ENCODE measurements around the gene RASSF4.

The RASSF4 gene

DNA sequence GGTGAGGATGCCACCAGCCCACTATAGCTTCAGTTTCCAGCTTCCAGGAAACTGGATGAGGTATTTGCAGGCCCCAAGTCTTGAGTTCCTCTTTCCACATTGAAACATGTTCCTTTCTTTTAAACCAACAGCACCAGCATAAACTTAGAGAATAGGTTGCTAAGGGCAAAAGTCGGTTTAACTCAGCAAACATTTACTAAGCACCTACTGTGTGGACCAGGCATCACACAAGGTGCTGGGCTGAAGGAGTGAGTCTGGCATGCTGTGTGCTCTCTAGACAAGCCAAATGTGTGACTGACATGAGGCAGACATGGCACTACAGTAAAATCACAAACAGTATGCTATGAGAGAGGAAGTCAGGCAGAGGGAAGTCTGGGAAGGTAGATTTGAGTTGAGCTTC is 11.0 kb upstream of the RASSF4 start:
- DNase-seq: no peak

DNA sequence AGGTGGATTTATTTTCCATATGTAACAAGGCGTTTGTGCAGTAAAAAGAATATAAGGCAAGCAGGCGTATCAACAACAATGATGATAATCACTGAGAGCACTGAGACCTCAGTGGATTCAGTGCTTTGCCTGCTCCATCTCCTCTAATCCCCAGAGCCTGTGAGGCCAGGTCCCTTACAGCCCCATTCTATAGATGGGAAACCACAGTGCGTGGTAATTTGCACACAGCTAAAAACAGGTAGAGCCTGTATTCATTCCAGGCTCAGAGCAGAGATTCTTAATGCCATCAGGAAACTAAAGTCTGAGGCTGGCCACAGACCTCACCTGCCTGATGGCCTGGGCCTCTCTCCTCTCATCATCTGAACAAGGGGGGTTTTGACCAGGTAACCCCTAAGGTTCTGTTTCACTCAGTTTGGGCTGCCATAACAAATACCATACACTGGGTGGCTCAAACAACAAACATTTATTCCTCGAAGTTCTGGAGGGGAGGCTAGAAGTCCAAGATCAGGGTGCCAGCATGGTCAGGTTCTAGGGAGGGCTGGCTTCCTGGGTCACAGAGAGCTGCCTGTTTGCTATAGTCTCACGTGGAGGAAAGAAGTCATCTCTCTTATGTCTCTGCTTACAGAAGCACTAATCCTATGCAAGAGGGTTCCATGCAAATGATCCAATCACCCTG is 10.3 kb upstream of the RASSF4 start:
- DNase-seq: no peak

DNA sequence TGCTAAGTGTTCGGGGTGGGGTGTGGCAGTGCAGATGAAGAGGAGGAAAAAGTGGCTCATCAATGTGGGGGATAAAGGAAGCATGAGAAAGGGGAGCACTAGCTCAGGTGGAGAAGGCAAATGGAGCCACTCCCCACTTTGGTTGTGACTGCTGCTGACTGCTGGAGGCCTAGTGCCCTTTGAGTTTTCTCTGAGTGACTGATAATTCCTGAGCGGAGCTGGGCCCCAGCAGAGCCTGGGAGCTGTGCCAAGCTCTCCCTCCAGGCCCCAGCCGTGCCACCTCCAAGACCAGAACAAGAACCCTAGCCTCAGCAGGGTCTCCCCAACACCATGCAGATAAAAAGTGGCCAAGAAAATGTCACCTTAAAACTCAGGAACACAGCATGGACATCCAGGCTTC is 9.7 kb upstream of the RASSF4 start:
- DNase-seq: no peak

DNA sequence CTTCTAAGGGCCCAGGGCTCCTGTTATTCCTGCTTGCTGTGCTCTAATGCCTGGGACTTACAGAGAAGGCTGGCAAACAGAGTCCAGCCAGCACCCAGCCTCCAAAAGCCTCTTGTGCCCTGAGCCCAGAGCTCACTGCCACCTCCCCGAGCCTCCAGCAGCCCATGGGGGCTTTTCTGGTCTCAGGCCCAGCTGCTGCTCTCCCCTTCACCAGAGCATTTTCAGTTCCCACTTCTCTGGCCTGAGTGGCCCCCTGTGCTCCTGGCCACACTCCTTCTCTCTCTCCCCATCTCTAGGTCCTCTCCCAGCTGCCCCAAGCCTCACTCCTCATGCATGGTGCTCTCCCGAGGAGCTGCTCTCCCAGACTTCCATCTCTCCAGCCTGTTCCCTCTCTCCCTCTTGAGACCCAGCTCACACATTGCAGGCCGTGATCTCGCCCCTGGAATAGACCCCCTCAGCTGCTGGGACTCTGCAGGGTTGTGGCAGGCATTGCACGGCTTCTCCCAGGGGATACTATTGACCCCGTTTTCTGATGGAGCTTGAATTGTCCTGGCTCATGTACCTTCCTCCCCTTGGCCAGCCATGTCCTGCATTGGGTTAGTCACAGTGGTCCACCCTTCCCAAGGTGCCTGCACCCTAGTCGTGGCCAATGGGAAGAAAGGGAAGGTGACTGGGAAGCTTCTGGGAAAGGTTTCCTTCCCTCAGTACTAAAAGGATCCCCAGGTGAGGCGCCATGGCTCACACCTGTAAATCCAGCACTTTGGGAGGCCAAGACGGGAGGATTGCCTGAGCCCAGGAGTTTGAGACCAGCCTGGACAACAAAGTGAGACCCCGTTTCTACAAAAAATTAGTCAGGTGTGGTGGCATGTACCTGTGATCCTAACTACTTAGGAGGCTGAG is 9.0 kb upstream of the RASSF4 start:
- no peak for DNase-seq

DNA sequence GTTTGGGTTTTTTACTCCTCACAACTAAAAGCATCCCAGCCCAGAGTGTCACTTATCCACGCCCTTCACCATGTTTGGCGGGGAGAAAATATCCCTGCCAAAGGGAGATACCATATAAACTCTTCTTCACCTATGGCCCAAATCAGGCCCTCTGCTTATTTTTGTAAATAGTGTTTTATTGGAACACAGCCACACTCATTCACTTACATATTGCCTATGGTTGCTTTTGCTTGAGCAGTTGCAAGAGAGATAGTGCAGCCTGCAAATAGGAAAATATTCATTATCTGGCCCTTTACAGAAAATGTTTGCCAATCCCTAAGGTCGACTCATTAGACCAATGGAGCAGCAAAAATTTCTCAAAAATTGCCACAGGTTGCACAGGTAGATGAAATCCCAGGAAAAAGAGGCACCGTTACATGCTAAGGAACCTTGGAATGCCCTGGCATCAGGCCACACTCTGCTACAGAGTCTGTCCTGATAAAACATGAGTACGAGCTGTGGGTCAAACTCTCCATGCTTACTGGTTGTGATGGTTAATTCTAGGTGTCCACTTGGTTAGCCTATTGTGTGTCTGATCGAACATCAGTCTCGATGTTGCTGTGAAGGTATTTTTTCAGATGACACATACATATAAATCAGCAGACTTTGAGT is 7.9 kb upstream of the RASSF4 start:
- no peak for DNase-seq

DNA sequence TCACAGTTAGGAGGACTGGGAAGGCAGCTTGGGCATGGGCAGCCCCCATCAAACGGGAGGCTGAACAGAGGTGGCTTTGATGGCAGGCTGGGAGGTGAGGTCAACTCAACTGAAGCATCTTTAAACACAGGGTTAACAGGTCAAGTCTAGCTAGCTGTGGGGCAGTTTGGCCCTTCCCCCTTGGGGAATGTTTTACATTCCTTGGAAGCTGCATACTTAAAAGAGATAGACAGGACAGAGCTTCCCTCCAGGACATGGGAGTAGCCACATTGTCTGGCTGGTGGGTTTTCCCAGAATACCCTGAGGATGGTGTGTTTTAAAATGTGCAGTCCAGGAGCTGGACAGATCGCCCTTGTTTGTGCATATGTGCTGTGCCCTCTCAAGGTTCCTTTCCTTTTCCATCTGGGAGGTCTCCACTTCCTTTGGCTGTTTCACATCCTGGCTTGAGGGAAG is 6.8 kb upstream of the RASSF4 start:
- no peak for DNase-seq

DNA sequence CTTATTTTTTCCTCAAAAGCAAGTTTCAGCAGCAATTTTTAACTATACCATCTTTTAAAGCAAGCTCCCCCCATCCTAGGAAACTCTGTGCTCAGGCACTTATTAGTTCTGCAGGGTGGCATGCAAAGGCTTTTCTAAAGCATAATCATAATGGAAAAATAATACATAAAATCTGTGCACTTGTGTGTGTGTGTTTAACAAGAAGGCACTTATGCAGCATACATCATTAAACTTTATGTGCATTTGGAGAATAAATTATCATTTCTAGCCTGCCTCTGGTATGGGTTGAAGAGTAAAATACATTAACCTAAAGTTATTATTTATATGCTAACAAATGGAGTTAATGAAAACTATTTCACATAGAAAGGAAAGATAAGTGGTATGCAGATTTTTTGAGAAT is 5.6 kb upstream of the RASSF4 start:
- DNase-seq: no peak

DNA sequence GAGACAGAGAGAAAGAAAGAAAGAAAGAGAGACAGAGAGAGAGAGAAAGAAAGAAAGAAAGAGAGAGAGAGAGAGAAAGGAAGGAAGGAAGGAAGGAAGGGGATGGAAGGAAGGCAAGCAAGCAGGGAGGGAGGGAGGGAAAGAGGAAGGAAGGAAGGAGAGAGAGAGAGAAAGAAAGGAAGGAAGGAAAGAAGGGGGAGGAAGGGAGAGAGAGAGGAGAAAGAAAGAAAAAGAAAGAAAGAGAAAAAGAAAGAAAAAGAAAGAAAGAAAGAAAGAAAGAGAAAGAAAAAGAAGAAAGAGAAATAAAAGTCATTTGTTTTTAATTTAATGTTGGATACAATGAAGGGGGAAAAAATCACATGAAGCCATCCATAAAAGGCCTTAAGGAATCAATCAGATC is 4.6 kb upstream of the RASSF4 start:
- DNase-seq: no peak

DNA sequence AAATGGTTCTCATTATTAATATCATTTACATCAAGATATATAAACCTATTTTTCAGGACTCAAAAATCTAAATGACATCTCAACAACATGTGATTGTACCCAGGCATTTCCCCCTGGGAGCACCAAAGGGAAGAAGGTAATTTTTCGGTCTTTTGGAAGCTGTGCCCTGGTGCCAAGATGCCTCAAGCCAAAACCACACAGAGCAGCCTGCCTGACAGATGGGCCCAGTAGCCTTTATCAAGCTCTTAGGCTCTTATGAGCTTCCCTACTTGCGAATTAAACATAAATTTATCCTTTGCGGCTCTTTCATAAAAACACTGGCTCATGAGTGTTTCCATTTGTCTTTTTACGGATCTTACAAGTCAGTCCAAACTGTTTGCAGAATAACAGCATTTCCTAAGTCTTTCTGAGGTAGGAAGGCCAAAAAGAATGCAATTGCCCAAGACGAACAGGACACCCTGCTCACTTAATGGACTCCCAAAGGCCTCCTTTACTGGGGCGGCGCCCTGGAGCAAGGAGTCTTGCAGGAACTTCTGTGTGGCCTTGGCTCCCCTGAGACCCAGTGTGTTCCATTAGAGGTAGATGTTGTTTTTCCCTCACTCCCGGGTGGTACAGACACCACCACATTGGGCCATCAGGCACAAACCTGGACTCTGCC is 4.1 kb upstream of the RASSF4 start:
- peak in 1 of 5 donors; percentile 0 for DNase-seq

DNA sequence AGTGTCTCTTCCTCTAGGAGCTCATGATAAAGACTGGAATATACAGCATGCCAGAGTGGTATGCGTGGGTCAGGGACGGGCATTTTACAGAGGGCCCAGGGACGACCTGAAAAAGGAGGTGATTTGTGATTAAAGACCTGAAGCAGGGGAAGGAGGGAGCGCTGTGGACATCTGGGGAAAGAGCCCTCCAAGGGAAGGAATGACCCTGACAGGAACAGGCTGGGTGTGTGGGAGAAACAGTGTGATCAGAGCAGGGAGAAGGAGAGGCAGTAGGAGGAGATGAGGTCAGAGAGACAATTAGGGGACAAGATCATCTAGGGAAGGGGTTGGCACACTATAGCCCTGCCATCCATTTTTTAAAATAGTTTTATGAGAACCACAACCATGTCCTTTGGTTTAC is 3.4 kb upstream of the RASSF4 start:
- DNase-seq: no peak

DNA sequence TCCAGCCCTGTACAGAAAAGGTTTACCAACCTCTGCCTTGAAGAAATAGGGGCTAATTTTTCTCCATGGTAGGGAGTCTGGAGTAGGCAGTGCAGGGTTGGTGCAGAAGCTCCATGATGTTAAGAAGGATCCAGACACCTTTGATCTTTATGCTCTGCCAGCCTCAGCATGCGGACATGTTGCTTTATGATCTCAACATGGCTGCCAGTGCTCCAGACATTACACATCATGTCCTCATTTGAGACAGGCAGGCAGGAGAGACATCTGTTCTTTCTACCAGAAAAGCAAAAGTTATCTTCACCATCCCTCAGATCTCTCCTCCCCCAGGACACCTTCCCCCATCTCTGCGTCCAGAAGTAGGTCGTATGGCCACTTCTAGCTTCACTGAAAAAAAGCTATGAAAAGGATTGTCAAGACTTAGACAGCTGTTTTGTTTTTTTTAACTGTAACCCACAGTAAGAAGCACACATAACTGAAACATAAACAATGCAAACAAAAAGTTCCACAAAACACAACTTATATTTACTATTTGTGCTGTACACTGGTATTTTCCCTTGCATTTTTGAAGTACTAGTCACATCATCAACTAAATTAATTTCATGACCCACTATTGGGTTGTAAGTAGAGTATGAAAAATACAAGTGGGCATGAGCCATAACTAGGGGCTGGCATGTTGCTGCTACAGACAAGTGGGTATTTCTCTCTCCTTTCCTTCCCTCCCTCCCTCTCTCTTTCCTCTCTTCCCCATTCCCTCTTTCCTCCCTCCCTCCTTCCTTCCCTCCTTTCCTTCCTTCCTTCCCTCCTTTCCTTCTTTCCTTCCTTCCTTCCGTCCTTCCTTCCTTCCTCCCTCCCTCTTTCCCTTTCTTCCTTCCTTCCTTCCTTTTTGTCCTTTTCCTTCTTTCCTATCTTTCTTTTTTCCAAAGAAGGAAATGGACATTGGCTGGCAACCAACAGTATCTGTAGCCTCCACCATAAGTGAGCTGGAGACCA is 2.6 kb upstream of the RASSF4 start:
- DNase-seq: no peak

DNA sequence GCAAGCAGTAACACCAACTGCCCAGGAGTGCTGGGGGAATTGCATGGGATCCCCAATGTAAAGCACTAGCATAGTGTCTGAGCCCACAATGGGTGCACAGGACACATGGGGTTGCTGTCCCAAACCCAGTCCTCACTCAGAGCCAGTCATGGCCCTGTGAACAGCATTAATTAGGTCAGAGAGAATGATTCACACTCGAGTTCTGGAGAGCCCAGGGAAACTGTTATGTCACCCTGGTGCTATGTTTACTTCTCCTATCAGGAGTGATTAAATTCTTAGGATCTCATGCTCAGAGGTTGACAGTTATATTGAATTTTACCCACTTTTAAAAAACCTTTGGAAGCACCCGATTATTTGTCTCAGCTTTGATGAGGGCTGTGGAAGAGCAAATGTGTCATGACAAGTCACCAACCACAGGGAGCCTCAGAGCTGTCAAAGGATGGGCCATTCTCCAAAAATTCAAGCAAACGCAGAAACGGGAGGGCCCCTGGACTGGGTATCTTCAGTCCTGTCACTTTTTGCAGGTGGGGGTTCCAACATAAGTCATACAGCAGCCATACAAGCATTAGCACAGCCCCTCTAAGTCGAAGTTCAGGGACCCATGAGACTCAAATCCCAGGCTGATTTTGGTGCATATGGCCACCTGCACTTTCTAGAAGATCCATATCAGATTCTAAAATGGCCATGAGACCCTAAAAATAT is 1.3 kb upstream of the RASSF4 start:
- DNase-seq: no peak

DNA sequence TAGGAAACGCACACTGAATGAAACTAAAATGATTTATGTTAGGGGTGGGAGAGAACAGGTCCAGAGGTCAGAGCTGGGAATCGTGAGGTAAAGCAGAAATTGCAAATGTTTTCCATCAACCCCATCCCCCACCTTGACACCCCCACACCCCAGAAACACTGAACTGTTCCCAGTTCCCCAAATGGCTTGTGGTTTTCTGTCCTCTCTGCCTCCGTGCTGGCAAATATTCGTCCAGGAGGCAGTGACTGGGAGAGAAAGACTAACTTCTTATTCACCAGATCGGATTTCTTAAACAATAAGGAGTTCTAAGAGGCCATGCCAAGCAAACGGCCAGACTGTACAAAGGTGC is 730 bp upstream of the RASSF4 start:
- DNase-seq: no peak

DNA sequence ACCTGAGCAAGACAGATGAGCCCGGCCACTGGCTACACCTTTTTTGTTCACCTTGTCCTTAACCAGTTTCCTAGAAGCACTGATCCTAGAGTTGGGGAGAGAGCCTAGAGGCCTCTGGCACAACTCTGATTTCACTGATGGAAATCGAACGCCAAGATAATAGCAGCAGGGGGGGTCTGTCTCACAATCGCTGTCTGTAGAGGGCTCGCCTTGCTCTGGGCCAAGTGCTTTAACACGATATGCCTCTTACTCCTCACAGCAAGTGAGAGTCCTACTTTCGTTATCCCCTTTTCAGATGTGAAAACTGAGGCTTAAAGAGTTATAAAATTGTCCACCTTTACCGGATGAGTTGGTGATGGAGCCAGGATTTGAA is 472 bp downstream of the RASSF4 start:
- no peak for DNase-seq

DNA sequence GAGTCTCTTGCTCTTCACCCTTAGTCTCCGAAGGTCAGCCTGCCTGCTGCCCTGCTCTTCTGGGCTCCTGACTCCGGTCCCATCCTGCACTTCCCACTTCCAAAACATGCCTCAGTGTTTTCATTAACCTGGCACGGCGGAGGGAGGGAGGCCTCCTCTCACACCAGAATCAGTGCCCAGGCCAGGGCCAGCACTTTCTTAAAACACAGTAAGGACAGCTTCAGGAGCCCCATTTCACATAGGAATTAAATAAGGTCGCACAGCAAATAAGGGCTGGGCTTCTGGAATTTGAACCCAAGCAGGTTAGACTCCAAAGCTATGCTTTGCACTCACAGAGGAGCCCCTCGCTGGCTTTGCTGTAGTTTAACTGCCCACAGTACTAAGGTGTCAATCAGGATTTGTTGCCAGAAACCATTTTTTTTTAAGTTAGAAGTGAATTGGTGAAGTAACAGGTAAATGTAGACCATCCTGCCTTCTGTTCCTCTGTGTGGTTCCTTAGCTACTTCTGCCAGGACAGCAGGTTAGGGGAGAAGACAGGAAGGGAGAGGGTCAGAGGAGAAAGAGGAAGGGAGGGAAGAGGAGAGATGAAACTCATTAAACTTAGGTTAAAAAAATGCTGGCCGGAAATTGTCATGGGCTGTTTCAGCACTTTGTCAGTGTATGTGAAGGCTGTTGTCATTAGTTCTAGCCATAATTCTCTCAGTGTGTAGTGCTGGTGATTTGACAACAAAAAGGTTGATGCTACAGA is 1.1 kb downstream of the RASSF4 start:
- DNase-seq: no peak

DNA sequence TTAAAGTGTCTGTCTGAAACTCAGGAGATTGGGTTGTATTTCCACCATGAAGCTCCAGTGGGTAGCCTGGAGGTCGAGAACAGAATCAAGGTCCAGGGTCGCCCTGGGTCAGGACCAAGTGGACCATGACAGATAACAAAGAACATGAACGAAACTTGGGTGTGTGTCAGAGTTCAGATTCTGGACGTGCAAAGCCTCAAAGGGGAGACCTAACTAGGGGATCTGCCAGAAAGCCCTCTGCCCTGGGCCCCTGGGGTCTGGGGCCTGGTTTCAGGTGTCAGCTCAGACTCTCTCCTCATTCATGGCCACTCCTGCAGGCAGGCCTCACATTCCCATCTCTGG is 1.6 kb downstream of the RASSF4 start:
- DNase-seq: no peak

DNA sequence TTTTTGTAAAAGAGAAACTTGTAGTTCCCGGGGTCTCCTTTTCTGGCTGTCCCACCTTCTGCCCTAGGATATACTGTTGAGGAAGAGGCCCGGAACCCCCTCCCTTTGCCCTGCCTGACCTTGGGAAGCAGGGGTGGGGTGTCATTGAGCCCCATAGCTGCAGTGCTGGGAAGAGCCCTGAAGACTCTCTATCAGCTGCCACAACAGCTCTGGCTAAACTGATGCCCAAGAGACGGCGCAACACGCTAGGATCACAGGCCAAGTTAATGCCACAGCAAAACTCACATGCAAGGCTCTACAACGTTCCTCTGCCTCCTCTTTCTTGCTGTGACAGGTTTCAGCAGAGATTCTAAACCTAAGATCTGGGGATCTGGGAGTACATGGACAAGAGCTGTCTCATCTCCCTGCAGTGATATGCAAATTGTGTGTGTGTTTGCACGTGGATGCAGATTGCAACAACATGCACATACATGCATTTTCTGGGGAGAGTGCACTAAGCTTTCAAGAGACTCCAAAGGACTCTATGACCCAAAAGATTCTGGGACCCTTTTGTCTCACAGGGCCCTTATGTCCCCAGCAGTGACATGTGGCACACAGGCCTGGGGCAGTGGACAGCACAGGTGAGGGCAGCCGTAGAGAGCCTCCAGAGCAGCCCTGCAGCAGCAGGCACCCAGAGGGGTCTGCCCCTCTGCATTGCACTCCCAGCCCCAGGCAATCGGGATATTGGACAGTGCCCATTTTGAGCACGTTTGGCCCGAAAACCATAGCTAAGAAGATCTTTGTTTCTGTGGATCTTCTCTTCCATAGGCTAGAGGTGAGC is 2.5 kb downstream of the RASSF4 start:
- DNase-seq: no peak

DNA sequence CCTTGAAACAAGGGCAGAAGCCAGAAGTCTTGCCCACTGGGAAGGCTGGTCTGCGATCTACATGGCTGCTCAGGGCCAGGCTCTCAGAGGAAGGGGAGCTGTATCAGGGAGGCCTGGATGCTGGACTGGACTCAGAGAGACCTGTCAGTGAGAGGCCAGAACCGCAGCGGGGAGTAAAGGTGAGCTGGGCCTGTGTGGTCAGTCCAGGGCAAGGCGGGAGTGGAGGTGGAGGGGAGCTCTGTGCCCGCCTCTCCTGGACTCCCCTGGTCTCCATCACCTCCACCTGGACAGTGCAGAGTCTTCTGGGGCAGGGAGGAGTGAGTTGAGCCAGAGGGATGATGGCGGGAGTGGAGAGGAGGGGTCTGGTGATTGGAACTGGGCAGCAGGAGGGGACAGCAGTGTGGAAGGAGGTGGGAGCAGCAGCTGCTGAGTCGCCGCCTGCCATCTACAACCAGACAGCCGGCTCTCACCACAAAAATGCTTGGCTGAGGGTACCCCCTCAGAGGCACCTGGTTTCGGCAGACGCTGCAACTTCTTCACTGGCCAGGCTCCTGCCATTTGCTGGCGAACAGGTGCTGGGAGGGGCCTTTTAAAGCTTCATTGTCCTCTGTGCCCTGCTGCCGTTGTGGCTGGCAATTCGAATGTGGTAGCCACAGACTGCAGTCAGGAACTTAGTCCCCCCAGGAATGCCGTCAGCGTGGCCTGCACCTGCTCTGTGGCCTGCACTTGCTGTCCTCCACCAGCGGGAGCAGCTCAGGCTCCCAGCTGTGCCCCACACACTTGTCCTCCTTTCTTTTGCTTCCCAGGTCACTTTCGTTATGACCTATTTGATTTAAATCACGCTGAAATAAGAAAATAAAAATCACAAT is 3.5 kb downstream of the RASSF4 start:
- DNase-seq: no peak

All from T-helper 1 cell (primary cell).